IPS-11a (cell line): ENCODE data around the gene MANF.
"Not testable (repeated sequence)": the region's sequence is repeated elsewhere in the genome, so short reads cannot be mapped to it uniquely, and the experiment has no call there.

Source experiments
- H3K4me3 ChIP-seq: one replicate; pipeline ENCODE4 v1.5.1; 2013; ENCODE audit warnings: low read depth, low read length, control low read depth

The MANF gene

DNA sequence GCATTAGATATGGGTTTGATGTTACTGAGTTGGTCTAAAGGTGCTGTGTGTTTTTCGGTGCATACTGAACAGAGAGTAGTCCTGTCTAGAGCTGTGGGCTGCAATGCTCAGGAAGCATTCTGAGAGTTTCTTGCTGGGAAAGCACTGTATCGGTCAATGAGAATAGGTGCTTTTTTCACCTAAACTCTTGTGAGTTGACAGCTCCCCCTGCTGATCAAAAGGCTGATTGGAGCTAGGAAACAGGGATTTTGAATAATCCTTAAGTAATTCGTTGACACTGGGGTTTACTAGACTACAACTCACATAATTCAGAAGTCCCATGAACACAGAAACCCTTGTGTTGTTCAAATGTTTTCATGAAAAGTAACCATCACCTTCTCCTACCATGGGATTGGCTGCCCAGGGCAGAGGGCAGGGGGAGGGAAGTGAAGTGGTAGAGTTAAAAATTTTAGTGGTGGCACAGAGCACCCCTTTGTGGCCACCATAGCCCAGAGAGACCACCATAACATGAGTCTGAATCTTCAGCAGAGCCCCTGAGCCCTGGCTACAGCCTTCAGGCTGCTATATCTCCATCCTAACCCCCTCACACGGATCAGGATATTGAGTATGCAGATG, 13.0 kb upstream of the MANF start:
- no peak overlapping the region for H3K4me3 ChIP-seq

DNA sequence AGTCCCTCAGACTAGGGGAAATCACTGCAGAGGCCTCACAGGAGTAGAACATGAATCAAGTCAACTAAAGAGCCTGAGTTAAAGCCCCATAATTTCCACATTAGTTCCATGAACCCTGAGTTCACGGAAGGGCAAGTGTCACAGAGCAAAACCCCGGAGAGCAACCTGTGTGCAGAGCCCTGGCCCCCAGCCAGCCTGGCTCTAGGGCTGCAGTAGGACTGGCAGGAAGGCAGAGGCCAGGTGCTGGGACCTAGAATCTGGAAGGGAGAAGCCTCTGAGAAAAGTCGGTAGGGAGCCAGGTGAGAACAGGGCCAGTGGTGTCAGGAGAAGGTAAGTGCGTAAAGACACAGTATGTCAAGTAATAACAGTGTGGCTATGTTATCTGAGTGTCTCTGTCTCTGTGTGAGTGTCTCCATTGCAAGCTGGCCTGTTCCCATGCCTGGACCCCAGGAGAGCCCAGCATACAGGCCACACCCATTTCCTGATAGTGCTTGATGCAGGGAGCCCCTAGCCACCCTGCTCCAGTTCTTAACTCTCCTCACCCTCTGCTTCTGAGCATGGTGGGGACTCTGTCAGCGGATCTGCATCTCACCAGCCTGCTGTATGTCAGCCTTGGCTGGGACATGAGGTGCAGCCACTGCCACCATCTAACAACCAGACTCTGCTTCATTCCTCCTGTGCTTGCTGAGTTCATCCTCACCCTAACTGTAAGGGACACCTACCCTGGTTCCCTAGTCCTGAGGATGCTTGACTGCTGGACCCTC, 11.3 kb upstream of the MANF start:
- H3K4me3 ChIP-seq = no peak overlapping the region

DNA sequence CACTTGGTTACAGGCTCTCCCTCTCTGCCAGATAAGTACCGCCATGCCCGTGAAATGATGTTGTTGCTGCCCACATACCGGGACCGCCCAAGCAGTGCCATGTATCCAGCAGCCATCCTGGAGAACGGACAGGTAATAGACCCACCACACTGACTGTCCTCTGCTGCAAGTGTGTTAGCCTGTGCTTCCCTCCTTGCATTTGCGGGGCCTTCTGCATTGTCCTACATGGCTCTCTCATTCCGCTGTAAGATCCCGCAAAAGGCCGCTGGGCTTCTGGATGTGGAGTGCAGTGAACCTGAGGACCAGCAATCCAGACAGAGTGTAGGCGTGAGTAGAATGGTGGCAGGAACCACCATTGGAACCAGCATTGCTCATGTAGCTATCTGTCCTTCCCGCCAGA, 10.6 kb upstream of the MANF start:
- no peak overlapping the region for H3K4me3 ChIP-seq

DNA sequence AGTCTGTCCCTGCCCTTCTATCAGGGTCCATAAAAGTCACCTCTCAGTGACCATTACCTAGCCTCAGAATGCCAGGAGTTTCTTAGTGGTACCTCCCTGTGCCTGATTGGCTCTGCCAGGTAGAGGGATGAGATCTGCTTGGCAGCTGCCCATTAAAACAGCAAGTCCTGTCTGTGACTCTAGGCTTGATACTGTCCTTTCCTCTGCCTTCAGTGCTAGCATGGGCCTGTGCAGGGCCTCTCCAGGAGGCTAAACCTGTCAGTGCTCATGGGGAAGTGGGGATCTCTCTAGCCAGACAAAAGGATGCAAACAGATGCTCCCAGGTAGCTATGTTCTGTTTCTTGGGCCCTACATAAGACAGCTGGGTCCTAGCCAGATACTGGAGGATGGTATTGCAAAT, 10.0 kb upstream of the MANF start:
- H3K4me3 ChIP-seq = no peak overlapping the region

DNA sequence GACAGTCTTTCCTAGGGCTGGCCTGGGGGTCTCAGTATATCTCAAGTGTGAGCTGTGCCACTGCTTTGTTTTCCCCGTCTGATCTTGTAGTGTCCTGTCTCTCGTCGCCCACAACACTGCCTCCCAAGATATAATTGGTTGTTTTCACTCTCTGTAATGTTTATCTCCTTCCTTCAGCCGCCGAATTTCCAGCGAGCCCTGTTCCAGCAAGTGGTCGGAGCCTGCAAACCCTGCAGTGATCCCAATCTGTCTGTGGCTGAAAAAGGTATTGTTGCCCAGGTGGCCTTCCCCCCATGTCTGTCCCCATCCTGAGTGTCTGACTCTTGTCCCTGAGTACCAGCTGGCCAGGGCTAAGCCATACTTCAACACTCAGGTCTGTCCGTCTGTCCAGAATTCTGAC, 9.5 kb upstream of the MANF start:
- H3K4me3 ChIP-seq = no peak overlapping the region

DNA sequence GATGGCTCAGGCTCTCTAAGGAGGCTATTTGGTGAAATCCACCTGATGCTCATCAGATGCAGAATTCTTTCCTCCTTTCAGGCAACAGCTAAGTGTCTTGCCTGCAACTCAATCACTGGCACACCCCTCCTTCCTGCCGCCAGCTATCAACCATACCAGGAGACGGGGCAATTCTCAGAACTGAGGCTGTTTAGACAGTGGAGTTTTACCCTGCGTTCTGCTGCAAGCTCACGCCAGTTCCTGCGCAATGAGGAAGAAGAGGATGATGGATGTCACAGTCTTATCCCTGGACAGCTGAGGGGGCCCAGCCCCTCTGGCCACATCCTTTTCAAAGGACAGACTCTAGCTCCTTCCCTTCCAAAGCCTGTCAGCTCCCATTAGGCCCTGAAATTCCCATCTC, 7.0 kb upstream of the MANF start:
- no peak overlapping the region for H3K4me3 ChIP-seq

DNA sequence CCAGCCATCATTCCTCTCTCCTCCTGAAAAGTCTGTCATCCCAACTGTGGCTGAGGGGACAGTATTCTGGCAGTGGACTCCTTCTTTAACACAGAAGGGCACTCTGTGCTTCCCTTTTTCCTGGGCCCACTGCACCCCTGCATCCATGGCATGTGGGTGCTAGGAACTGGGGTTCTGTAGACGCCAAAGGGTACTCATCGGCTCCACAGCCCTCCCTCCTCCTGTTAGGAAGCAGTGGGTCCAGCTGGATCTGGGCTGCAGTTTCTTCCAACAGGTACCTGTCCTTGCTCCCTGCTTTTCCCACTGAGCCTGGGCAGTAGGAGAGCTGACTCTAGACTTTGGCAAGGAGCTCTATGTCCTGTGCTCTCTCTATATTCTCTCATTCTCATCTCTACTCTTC, 6.4 kb upstream of the MANF start:
- H3K4me3 ChIP-seq = no peak overlapping the region

DNA sequence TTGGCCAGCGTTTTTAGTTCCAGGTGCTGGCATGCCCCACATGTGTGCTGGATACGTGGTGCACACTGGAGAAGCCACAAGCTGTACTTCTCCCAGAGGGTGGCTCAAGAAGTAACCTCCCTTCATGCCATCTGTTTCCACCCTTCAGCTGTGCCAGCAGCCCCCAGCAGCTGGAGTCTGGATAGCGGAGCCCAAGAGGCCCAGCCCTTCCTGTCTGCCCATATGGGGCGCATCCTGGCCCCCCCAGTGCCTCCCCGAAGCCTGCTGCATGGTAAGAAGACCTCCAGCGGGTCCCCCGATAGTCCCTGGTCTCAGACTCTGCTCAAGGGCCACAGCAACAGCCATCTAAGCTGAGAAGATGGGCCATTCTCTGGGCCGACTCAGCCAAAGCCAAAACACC, 5.8 kb upstream of the MANF start:
- no peak overlapping the region for H3K4me3 ChIP-seq

DNA sequence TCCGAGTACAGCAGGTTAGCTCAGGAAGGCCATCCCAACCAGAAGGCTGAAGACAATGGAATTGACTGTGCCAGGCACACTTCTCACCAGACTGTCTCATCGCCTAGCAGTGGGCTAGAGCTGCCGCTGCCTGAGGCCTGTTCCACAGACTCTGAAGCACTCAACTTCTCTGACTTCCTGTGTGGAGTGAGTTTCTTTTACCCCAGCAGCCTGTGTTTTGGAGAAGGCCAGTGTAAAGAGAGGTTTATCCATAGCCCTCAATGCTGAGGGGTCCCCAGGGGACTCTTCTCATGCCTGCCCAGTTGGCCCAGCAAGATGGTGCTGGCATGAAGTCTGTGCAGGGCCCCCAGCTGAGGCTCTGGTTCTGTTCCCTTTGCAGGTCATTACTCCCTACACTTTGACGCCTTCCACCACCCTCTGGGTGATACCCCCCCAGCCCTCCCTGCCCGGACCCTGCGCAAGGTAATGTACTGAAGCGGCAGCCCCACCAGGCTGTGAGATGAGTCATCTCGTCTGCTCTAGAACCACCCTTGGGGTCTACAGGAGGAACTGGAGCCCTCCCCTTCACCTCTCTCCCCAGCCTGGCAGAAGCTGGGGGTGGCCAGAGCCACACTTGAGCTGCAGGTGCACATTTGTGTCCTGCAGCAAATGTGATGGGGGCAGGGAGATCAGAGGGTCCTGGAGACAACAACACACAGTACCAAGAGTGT, 5.2 kb upstream of the MANF start:
- H3K4me3 ChIP-seq = no peak overlapping the region

DNA sequence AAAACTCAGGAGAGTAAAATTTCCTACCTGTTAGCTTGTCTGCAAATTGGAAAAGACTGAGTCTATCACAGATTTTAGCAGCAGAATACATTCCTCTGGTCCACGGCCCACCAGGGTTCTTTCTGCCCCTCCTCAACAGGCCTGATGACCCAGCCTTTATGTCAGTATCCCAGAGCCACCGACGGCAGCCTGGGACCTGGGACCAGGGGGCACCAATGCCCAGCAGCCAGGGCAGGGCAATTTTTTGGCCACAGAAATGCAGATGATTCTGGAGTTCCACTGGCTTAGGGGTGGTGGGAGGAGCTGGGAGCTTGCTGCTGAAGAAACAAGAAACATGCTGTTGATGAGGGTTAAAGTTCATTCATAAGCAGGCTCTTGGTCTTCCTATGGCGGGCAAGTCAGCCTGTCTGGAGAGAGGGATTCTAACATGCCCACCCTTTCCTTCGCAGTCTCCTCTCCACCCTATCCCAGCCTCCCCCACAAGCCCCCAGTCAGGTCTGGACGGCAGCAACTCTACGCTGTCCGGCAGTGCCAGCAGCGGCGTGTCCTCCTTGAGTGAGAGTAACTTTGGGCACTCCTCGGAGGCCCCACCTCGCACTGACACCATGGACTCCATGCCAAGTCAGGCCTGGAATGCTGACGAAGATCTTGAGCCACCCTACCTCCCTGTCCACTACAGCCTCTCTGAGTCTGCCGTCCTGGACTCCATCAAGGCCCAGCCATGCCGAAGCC, 4.3 kb upstream of the MANF start:
- no peak overlapping the region for H3K4me3 ChIP-seq

DNA sequence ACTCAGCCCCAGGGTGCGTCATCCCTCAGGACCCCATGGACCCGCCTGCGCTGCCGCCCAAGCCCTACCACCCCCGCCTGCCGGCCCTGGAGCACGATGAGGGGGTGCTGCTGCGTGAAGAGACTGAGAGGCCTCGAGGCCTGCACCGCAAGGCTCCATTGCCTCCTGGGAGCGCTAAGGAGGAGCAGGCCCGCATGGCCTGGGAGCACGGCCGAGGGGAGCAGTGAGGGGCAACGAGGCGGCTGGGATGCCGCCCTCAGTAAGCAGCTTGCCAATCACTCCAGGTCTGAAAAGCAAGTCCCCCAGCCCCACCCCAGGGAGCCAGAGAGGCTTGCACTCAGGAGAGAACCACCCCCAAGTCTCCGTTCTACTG, 3.8 kb upstream of the MANF start:
- H3K4me3 ChIP-seq = no peak overlapping the region

DNA sequence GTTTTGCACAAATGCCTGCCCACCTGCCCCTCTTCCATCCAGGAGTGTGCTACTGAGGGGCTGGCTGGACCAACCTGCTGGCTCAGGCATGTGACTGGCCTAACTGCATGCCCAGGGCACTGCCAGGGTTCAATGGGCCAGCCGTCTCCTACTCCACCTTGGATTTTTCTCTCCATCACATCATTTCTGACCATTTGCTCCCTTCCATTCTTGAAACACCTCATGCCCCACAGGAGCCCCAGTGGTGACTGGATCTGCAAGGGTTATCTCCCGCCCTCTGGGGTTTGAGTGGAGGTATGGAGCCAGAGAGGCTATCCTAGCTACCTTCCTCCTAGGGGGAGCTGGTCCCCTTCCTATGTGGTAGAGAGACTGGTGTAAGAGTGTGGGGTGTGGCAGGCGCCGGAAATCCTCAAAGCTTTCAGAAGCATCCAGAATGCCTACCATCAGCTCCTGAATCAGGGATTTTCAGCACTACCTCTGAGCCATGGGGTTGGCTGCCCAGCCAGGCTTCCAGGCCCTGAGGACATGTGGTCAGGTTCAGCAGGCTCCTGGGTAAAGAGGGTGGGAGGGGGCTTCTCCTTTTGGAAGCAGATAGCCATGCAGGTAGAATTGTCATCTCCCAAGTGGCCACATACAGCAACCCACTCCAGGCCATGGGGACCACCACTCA, 2.9 kb upstream of the MANF start:
- H3K4me3 ChIP-seq = no peak overlapping the region

DNA sequence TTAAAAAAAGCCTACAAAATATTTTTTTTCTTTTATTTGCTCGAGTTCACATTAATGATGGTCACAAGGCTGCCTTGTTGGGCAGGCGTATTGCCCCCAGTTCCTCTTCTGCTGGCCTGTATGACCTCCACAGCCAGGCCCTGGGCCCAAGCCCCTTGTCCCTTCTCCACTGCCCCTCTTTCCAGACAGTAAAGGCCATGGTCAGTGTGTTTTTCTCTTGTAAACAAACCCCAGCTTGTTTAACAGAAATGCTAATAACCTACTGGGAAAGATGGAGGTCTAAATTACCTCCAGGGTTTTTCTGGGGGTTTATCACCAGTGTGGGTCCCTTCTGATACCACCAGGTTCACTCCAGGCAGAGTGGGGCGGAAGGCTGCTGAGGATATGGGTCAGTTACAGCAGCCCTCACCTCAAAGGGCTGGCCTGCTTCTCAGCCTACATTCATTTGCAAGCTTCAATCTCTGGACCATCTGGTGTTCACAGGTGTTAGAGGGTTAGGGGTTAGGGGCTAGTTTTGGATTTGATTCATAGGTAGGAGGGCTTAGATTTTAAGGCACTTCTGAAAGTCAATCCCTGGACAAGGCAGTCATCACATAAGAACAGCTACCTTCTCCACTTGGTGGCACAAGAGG, 2.0 kb upstream of the MANF start:
- H3K4me3 ChIP-seq = no peak overlapping the region

DNA sequence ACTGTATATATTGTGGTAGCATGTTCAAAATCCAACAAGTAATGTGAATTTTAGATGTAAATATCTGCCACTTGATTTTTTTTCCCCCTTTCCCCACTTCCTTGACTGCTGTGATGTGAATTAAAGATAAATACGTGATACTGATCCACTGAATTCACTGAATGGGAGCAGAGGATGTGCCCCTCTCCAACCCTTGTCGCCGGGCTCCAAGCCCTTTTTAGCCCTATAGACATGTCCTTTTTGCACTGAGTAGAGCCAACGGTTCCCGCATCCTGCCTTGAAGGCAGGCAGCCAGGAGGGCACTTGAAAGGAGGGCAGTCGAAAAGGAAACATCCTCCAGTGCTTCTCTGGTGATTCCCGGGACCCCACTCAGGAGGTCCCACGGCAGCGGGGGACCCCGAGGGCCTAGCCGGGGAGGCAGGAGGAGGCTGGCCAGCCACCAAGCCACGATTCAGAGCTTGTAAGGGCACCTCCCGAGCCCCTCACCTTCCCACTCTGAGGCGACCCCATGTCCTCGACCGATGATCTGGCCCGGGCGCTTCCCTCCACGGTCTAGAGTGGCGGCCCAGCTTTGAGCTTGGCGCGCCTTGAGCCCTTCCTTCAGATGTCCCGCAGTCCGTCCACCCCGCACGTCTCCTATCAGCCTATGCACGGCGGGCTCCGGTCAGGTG, 901 bp upstream of the MANF start:
- peak overlapping the region; percentile 83 for H3K4me3 ChIP-seq

DNA sequence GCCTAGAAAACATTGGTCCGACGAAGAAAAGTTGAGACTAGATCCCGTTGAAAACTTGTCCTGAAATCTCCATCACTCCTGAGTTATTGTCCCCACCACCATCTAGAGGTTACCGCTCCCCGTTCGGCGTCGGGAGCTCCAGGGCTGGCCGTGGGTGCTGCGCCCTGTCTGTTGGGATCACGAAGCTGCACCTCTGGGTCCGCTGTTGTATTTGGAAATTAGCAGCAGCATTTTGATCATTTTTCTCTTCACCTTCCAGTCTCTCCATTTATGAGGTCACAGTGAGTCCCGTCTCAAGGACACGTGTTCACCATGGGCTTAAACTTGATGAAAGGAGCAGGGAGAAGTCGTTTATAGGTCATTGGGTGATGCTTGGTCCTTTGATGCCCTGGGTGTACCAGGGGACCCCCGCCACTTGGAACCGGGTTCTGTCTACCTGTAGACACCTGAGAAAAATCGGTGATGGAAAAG, 565 bp downstream of the MANF start:
- H3K4me3 ChIP-seq = peak overlapping the region; percentile 88

DNA sequence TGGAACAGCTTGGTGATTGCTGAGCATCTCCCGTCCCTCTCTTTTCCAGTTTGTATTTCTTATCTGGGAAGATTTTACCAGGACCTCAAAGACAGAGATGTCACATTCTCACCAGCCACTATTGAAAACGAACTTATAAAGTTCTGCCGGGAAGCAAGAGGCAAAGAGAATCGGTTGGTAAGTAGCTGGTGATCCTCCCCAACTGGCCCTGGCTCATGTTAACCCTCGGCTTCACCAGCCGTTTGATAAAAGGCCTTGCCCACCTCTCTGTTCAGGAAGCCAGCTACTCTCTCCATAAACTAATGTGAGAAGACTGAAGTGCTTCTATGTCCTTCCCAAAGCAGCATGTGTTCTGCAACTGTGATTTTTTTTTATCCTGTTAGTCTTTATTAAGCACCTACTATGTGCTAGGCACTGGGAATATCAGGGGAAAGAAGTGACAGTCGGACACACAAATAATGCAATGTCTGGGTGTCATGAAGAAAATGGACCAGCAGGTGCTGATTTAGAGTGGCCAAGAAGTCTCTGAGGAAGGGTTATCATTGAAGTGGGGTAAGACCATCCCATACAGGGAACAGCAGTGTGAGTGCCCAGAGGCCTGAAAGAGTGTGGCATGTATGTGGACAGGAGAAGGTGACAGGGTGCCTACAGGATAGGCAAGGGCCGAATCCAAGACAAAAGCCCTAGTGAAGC, 1.2 kb downstream of the MANF start:
- peak overlapping the region; percentile 88 for H3K4me3 ChIP-seq

DNA sequence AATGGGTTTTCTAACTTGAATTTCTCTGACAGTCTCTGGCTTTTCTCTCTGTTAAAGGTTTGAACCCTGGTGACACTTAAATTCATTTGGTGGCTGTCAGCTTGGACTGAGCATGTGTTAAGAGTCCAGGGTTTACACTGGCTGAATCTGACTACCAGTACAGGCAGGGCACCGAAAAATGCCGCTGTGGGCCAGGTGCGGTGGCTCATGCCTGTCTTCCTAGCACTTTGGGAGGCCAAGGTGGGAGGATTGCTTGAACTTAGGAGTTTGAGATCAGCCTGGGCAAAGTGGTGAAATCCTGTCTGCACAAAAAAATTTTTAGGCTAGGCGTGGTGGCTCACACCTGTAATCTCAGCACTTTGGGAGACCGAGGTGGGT, 1.8 kb downstream of the MANF start:
- peak overlapping the region; percentile 6 for H3K4me3 ChIP-seq

DNA sequence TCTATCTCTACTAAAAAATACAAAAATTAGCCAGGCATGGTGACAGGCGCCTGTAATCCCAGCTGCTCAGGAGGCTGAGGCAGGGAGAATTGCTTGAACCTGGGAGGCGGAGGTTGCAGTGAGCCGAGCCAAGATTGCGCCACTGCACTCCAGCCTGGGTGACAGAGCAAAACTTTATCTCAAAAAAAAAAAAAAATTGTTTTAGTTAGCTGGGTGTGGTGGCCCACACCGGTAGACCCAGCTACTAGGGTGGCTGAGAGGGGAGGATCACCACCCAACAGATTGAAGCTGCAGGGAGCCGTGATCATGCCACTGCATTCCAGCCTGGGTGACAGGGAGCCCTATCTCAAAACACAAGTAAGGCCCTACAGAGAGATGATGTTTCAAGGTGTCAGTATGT, 2.2 kb downstream of the MANF start:
- not testable (repeated sequence) for H3K4me3 ChIP-seq

DNA sequence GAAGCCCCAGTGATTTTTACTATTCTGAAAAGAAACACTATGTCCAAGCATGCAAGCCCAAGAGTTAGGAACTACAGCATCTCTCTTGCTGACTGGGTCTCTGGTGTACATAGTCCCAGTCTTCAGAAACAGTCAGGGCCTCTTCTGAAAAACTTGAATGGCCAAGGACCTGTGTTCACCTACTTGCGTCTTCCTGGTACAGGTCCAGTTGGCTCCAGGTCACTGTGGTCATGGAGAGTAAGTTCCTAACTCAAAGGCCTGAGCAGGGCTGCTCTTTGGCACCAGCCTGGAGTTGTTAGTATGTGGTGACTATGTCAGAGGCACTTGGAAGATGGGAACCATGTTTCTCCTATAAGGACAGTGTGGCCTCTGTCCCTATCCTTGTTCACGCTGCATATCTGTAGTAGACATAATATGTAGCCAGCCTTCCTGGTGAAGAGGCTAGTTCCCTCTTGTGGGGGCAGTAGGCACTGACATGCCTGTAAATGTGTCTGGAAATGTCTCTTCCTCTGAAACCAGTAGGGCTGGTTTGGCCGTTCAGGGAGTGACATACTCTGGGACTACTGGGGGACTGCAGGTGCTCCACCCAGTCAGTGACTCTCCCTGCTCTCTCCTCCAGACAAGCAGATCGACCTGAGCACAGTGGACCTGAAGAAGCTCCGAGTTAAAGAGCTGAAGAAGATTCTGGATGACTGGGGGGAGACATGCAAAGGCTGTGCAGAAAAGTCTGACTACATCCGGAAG, 3.4 kb downstream of the MANF start:
- no peak overlapping the region for H3K4me3 ChIP-seq
